Endothelial cell of umbilical vein (primary cell): ENCODE data around the gene PLD1.
"Not testable (repeated sequence)": the region's sequence is repeated elsewhere in the genome, so short reads cannot be mapped to it uniquely, and the experiment has no call there.

Experiments used
- POLR2AphosphoS5 ChIP-seq: IDR thresholded peaks from 2 replicates; pipeline ENCODE4 v1.6.1; 2012; ENCODE audit warnings: low read depth, mild to moderate bottlenecking, control low read depth, low read length, moderate library complexity; ENCODE audit not compliant: insufficient read depth
- TF ChIP-seq, protein P1 (sequence below), 2 donors: IDR thresholded peaks; 1 replicate in 1 of 2; 2 replicates in 1 of 2; pipeline ENCODE4 v1.5.1; 2011; ENCODE audit warnings: low read length in 2 of 2, mild to moderate bottlenecking in 2 of 2, moderate library complexity in 2 of 2, control low read depth in 1 of 2, inconsistent platforms in 1 of 2, low read depth in 1 of 2; ENCODE audit not compliant: insufficient read depth in 1 of 2; ENCODE audit errors: extremely low read depth in 1 of 2

DNA sequence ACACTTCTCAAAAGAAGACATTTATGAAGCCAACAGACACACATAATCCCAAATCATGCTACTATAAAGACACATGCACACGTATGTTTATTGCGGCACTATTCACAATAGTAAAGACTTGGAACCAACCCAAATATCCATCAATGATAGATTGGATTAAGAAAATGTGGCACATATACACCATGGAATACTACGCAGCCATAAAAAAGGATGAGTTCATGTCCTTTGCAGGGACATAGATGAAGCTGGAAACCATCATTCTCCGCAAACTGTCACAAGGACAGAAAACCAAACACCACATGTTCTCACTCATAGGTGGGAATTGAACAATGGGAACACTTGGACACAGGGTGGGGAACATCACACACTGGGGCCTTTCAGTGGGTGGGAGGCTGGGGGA lies 48.5 kb upstream of the PLD1 start:
- TF ChIP-seq, protein P1, sequence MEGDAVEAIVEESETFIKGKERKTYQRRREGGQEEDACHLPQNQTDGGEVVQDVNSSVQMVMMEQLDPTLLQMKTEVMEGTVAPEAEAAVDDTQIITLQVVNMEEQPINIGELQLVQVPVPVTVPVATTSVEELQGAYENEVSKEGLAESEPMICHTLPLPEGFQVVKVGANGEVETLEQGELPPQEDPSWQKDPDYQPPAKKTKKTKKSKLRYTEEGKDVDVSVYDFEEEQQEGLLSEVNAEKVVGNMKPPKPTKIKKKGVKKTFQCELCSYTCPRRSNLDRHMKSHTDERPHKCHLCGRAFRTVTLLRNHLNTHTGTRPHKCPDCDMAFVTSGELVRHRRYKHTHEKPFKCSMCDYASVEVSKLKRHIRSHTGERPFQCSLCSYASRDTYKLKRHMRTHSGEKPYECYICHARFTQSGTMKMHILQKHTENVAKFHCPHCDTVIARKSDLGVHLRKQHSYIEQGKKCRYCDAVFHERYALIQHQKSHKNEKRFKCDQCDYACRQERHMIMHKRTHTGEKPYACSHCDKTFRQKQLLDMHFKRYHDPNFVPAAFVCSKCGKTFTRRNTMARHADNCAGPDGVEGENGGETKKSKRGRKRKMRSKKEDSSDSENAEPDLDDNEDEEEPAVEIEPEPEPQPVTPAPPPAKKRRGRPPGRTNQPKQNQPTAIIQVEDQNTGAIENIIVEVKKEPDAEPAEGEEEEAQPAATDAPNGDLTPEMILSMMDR (IDR thresholded peaks at IDR 0.05; ENCODE audit: extremely low read depth in 1 of 2, insufficient read depth in 1 of 2, low read depth in 1 of 2, low read length in 2 of 2): not testable (repeated sequence)
- TF ChIP-seq POLR2AphosphoS5: not testable (repeated sequence)
